ENCODE measurements around the gene PHACTR3.

DNA sequence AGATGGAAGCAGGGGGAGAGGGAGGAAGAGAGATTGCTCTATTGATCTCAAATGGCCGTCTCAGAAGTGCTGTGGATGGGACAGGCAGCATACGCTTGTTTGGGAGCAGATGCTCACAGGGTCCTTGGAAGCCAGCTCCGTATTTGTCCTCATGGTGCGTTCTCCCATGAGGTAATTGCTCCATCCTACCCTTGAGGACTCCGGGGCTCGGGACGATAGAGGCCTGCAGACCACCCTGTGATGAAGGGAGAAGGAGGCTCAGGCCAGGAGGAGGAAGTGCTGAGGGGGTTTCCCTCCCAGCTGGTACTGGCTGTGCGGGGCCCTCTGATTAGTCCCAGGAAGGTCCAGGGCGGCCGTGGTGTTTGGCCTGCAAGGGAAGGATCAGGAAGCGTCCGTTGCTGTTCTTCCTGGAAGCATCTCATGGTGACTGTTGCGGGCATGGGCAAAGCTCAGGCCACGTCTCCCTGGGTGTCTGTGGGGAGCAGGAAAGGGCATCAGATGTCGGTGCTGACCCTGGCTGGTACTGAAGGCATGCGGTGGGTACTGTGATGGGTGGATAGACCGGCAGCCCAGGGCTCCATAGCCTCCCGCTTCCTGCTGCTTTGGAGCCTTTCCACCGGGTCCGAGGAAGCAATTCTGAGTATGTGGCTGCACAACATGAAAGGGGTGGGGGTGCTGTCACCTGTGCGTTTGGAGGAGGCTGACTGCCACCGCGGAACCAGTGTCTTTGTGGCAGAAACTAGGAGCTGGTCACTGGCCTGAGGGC lies 170.8 kb downstream of the PHACTR3 start:
- no peak for TF ChIP-seq EZH2 (IDR thresholded peaks at IDR 0.05; ENCODE audit: low read length, unreplicated experiment)
- no peak for TF ChIP-seq CTCF (conservative IDR thresholded peaks at IDR 0.05; ENCODE audit: low read depth, low read length)
